OCI-LY3 (cell line): Measurements from ENCODE around the gene OBSL1.

Experiments
- H2AFZ ChIP-seq: fragments of 200-600, 300-600 bp; shearing (Covaris generic); 2 replicates; pipeline ENCODE4 v1.6.0; 2014; ENCODE audit warnings: antibody characterized with exemption, low read depth, low read length
- H3K27ac ChIP-seq: fragments of 200-600, 300-600 bp; sonication (generic); 2 replicates; pipeline ENCODE4 v1.5.1; 2014; ENCODE audit warnings: mild to moderate bottlenecking, low read length, moderate library complexity, mixed read lengths
- H3K27me3 ChIP-seq: fragments of 200-600, 300-600 bp; sonication (generic); 2 replicates; pipeline ENCODE4 v1.6.1; 2014; ENCODE audit warnings: low read depth, low read length, mixed read lengths
- H3K36me3 ChIP-seq: fragments of 200-600, 300-600 bp; sonication (generic); replicated peaks from 2 replicates; pipeline ENCODE3; 2014; ENCODE audit warnings: low read depth, low read length, mixed read lengths
- H3K4me1 ChIP-seq: fragments of 300-600, 200-600 bp; sonication (generic); 2 replicates; pipeline ENCODE4 v1.6.1; 2014; ENCODE audit warnings: low read length, mixed read lengths
- H3K4me2 ChIP-seq: fragments of 200-600, 300-600 bp; sonication (generic); 2 replicates; pipeline ENCODE4 v1.6.1; 2014; ENCODE audit warnings: low read length, mixed read lengths
- H3K4me3 ChIP-seq: fragments of 300-600, 200-600 bp; sonication (generic); 2 replicates; pipeline ENCODE4 v1.5.1; 2014; ENCODE audit warnings: antibody characterized with exemption, mild to moderate bottlenecking, low read length, moderate library complexity
- H3K79me2 ChIP-seq: fragments of 300-600, 200-600 bp; shearing (Covaris generic); 2 replicates; pipeline ENCODE4 v1.6.1; 2014; ENCODE audit warnings: mild to moderate bottlenecking, low read length, mixed read lengths
- H3K9ac ChIP-seq: fragments of 300-600, 200-600 bp; shearing (Covaris generic); 2 replicates; pipeline ENCODE4 v1.6.0; 2014; ENCODE audit warnings: mild to moderate bottlenecking, low read length, moderate library complexity
- H3K9me3 ChIP-seq: fragments of 200-600, 300-600 bp; shearing (Covaris generic); 2 replicates; pipeline ENCODE4 v1.6.1; 2014; ENCODE audit warnings: low read length, mixed read lengths; ENCODE audit not compliant: insufficient read depth
- H4K20me1 ChIP-seq: fragments of 200-600, 300-600 bp; sonication (generic); 2 replicates; pipeline ENCODE4 v1.6.1; 2016; ENCODE audit warnings: low read length, mixed read lengths; ENCODE audit not compliant: insufficient read depth
- EZH2phosphoT487 ChIP-seq: fragments of 200-600 bp; shearing (Covaris generic); IDR thresholded peaks from 2 replicates; pipeline ENCODE4 v1.6.1; 2018; ENCODE audit warnings: antibody characterized with exemption, mixed run types, low read depth
- TF ChIP-seq, protein P1 (sequence below): fragments of 200-600, 300-600 bp; sonication (generic); IDR thresholded peaks from 2 replicates; pipeline ENCODE4 v1.5.1; 2014; ENCODE audit warnings: antibody characterized with exemption, low read length, low read depth

OBSL1 gene

DNA sequence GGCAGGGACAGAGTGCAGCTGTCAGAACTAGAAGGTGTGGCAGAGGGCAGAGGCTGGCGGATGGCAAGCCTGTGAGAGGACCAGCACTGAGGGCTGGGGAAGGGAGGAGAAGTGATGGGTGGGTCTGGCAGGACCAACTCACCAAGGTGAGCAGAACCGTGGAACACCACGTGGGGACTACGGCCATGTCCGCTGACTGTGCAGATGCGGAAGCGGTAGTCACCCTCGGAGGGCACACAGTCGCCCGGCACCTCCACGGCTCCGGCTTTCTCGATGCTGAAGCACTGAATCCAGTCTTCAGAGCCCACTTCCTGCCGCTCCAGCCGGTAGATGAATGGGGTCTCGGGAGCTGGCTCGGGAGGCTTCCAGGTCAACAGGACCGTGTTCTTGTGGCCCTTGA lies 4.2 kb downstream of the OBSL1 start:
- Histone ChIP-seq H3K4me2 (no peak overlapping the region), H3K9ac (no peak overlapping the region), H2AFZ (no peak overlapping the region), H3K79me2 (no peaks in the 10 kb centered on the region), H3K36me3 (no peaks in the 10 kb centered on the region), H3K4me3 (no peak overlapping the region), H3K4me1 (no peaks in the 10 kb centered on the region), H3K9me3 (no peaks in the 10 kb centered on the region), H4K20me1 (no peaks in the 10 kb centered on the region), H3K27me3 (no peaks in the 10 kb centered on the region), H3K27ac (no peak overlapping the region)
- TF ChIP-seq EZH2phosphoT487: no peak
- TF ChIP-seq, protein P1, sequence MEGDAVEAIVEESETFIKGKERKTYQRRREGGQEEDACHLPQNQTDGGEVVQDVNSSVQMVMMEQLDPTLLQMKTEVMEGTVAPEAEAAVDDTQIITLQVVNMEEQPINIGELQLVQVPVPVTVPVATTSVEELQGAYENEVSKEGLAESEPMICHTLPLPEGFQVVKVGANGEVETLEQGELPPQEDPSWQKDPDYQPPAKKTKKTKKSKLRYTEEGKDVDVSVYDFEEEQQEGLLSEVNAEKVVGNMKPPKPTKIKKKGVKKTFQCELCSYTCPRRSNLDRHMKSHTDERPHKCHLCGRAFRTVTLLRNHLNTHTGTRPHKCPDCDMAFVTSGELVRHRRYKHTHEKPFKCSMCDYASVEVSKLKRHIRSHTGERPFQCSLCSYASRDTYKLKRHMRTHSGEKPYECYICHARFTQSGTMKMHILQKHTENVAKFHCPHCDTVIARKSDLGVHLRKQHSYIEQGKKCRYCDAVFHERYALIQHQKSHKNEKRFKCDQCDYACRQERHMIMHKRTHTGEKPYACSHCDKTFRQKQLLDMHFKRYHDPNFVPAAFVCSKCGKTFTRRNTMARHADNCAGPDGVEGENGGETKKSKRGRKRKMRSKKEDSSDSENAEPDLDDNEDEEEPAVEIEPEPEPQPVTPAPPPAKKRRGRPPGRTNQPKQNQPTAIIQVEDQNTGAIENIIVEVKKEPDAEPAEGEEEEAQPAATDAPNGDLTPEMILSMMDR: no peak

GRCh38 chr2:219566640-219567039 lies 4.7 kb downstream of the OBSL1 start:
- Histone ChIP-seq H3K4me2 (no peak overlapping the region), H3K9me3 (no peaks in the 10 kb centered on the region), H3K4me1 (no peaks in the 10 kb centered on the region), H3K4me3 (no peak overlapping the region), H3K79me2 (no peaks in the 10 kb centered on the region), H3K27ac (no peak overlapping the region), H4K20me1 (no peaks in the 10 kb centered on the region), H3K9ac (no peak overlapping the region), H3K36me3 (no peaks in the 10 kb centered on the region), H2AFZ (no peak overlapping the region), H3K27me3 (no peaks in the 10 kb centered on the region)
- TF ChIP-seq, protein P1: no peak
- no peak for TF ChIP-seq EZH2phosphoT487

DNA sequence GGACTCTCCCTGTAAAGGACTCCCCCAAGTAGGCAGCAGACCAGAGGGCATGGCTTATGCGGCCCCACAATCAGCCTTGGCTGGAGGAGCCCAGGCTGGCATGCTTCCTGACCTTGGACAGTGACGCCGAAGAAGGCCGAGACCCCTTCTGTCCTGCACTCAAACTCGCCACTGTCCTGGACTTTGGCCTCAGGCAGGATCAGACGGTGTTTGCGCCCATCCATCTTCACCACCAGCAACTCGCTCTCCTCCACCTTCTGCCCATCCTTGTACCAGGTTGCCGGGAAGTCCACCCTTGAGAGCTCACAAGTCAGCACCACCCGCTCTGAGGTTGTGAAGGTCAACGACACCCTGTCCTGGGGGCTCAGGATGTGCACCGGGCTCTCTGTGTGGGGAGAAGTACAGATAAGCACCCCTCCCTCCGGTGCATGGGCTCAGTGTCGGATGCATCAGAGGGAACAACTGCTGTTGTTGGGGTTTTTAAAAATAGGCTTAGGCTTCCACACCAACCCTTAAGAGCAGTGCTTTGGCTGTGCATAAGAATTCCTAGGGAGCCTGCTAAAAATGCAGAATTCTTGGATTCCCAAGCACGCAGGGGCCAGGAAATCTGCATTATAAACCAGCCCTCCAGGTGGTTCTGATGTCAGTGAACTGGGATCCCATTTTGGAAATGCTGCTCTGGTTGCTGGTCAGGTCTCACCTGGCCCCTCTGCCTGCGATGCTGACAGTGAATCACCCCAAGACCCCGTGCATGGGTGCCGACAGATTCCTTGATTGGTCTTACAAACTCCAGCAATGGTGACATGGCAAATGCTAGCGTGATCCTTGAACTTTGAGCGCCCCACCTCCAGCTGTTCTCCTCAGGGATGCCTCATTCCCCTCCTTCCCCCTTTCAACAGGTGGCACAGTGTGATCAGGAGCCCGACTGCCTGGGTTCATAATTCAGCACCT lies 5.9 kb downstream of the OBSL1 start:
- Histone ChIP-seq H3K27me3 (no peaks in the 10 kb centered on the region), H3K79me2 (no peaks in the 10 kb centered on the region), H3K4me2 (no peak overlapping the region), H3K9ac (no peak overlapping the region), H3K36me3 (no peaks in the 10 kb centered on the region), H3K27ac (no peak overlapping the region), H2AFZ (no peak overlapping the region), H3K4me3 (no peak overlapping the region), H3K9me3 (no peaks in the 10 kb centered on the region), H4K20me1 (no peaks in the 10 kb centered on the region), H3K4me1 (no peaks in the 10 kb centered on the region)
- no peak for TF ChIP-seq EZH2phosphoT487
- TF ChIP-seq, protein P1: no peak

DNA sequence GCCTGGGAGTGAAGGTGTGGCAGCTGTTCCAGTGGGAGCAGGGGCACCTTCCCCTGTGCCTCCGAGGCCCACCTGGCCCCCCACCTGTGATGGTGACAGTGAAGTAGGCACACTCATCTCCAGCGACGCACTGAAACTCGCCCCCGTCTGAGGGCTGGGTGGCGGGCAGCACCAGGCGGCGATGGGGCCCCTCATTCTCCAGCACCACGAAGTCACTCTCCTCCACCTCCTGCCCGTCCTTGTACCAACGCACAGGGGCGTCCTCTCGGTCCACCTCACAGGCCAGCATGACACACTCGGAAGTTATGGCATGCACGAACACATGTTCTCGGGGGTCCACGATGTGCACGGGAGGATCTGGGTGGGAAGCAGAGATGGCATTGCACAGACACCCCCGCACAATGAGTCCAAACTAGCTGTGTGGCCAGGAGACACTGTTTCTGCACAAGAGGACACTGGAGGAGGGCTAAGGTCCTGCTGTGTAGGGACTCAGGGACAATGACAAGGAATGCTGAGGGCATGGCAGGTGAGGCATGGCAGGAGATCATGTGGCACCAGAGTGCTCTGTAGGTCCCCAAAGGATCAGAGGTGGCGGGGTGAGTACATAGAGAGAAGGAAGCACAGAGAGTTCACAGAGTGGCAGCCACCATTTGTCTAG lies 7.9 kb downstream of the OBSL1 start:
- TF ChIP-seq EZH2phosphoT487: no peak
- TF ChIP-seq, protein P1: no peak
- no peaks in the 10 kb centered on the region for H4K20me1 ChIP-seq
- no peak overlapping the region for H2AFZ ChIP-seq
- no peaks in the 10 kb centered on the region for H3K36me3 ChIP-seq
- H3K9me3 ChIP-seq: no peaks in the 10 kb centered on the region
- no peak overlapping the region for H3K27ac ChIP-seq
- no peak overlapping the region for H3K4me2 ChIP-seq
- H3K79me2 ChIP-seq: no peaks in the 10 kb centered on the region
- H3K9ac ChIP-seq: no peak overlapping the region
- H3K4me3 ChIP-seq: no peak overlapping the region
- H3K4me1 ChIP-seq: no peaks in the 10 kb centered on the region
- no peaks in the 10 kb centered on the region for H3K27me3 ChIP-seq
